ENCODE data around the gene PRPF18.

DNA sequence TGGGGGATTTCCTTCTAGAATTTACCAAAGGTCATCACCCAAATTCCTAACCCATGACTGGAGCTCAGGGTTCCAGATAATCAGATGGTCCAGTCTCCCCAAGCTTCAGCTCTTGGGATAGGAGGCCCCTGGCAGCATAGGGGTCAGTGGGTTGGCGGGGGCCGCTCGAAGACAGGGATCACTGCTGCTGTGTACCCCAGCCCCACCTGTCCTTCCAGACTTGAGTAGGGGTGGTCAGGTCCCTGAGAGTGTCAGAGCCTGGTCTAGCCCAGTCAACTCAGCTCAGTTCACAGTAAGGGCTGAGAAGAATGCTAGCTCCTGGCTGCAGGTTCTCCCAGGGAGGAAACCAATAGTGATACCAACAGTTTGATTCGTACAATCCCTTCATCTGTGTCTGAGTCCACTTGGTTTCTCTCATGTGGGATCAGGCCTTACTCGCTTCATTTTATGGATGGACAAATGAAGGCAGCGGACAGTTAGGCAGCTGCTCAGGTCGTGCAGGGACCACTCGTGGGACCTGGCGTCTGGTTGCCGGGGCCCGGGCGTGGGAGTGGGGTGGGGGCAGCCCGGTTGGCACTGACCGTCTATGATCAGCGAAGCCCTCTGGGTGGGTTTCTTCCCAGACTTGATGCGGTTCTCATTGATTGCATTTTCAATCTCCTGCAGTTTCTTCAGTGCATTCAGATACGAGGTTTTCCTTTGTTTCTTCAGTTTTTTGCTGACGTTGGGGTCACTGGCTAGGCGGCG is 78.9 kb downstream of the PRPF18 start:
- TF ChIP-seq, protein P1, sequence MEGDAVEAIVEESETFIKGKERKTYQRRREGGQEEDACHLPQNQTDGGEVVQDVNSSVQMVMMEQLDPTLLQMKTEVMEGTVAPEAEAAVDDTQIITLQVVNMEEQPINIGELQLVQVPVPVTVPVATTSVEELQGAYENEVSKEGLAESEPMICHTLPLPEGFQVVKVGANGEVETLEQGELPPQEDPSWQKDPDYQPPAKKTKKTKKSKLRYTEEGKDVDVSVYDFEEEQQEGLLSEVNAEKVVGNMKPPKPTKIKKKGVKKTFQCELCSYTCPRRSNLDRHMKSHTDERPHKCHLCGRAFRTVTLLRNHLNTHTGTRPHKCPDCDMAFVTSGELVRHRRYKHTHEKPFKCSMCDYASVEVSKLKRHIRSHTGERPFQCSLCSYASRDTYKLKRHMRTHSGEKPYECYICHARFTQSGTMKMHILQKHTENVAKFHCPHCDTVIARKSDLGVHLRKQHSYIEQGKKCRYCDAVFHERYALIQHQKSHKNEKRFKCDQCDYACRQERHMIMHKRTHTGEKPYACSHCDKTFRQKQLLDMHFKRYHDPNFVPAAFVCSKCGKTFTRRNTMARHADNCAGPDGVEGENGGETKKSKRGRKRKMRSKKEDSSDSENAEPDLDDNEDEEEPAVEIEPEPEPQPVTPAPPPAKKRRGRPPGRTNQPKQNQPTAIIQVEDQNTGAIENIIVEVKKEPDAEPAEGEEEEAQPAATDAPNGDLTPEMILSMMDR (IDR thresholded peaks at IDR 0.05): no peak
- TF ChIP-seq EZH2 (IDR thresholded peaks at IDR 0.05; ENCODE audit: borderline replicate concordance, insufficient read depth, low read depth, low read length, poor library complexity, severe bottlenecking): no peak
